Calu3 (cell line): ENCODE data around the gene DMRT1. TPM values are rescaled to one million over a fixed set of nuclear protein-coding genes. Genes with fewer than 3 reads are reported as not detected.

Experiments used
- BruUV-seq: library from RNA; stranded (reverse); fragments of 400-500 nt; replicated peaks from 2 replicates; lab custom pipeline; 2021; lab: Mats Ljungman, UMichigan
- CTCF ChIA-PET: fragments of 300-600 bp; sonication (Branson Sonifier 250); formaldehyde crosslinking; loops from one replicate; lab custom pipeline; 2022; ENCODE audit warnings: antibody characterized with exemption; lab: Charles Lee
- DNase-seq: peaks from one replicate; pipeline ENCODE4 v3.0.0; 2022
- H3K27ac Mint-ChIP-seq: one replicate; pipeline ENCODE4 v1.8.0; 2022; ENCODE audit warnings: mixed read lengths; ENCODE audit not compliant: unreplicated experiment
- H3K27me3 Mint-ChIP-seq: one replicate; pipeline ENCODE4 v1.8.0; 2022; ENCODE audit warnings: mixed read lengths; ENCODE audit not compliant: unreplicated experiment
- H3K36me3 Mint-ChIP-seq: one replicate; pipeline ENCODE4 v1.8.0; 2022; ENCODE audit warnings: mild to moderate bottlenecking, moderate library complexity, mixed read lengths; ENCODE audit not compliant: insufficient read depth, unreplicated experiment
- H3K4me1 Mint-ChIP-seq: one replicate; pipeline ENCODE4 v1.8.0; 2022; ENCODE audit warnings: mild to moderate bottlenecking, low read depth, mixed read lengths; ENCODE audit not compliant: unreplicated experiment
- H3K4me3 Mint-ChIP-seq: one replicate; pipeline ENCODE4 v1.8.0; 2022; ENCODE audit warnings: mild to moderate bottlenecking, low read depth, moderate library complexity, mixed read lengths; ENCODE audit not compliant: unreplicated experiment
- H3K9me3 Mint-ChIP-seq: one replicate; pipeline ENCODE4 v1.8.0; 2022; ENCODE audit warnings: low read depth, mixed read lengths; ENCODE audit not compliant: unreplicated experiment
- intact Hi-C: fragments of 100-400 bp; cut with micrococcal nuclease; formaldehyde crosslinking; loops from one replicate; pipeline ENCODE4 v1.10.0; 2022; ENCODE audit not compliant: unreplicated experiment
- total RNA-seq: library from RNA; stranded (reverse); gene quantifications from 2 replicates; pipeline ENCODE4 v1.2.3, GENCODE V29; 2022
- TF ChIP-seq, protein P1 (sequence below): fragments of 200-600 bp; IDR thresholded peaks from one replicate; pipeline ENCODE4 v1.8.0; 2022; ENCODE audit warnings: antibody characterized with exemption; ENCODE audit not compliant: unreplicated experiment

DMRT1 gene
- total RNA-seq, 1 experiment from 2014 or later = not detected

DNA sequence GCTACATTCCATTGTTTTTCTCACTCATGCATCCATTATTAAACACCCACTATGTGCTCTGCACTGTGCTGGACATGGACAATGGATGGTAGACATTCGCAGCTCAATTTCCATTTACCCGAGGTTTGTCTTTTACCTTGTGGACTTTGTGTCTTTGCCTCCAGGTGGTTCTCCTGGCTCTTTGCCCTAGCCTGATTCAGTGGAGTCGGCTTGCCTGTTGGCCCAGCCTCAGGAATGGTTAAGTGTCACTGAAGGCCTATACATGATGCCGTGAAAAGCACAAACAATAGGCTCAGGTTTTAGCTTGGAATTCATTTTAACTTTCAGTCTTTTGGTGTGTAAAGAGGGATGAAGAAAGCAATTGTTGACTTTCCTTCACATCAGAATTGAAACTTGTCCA lies 118.4 kb downstream of the DMRT1 start:
- no peak for DNase-seq
- Mint-ChIP-seq H3K36me3 (no peaks in the 10 kb centered on the region), H3K27me3 (peaks cover 34% of the 10 kb centered on the region), H3K4me1 (no peaks in the 10 kb centered on the region), H3K9me3 (no peaks in the 10 kb centered on the region), H3K4me3 (no peak overlapping the region), H3K27ac (no peak overlapping the region)
- BruUV-seq = no TSS peak
- CTCF ChIA-PET = no interaction called here
- intact Hi-C loops = no loop called here
- TF ChIP-seq, protein P1, sequence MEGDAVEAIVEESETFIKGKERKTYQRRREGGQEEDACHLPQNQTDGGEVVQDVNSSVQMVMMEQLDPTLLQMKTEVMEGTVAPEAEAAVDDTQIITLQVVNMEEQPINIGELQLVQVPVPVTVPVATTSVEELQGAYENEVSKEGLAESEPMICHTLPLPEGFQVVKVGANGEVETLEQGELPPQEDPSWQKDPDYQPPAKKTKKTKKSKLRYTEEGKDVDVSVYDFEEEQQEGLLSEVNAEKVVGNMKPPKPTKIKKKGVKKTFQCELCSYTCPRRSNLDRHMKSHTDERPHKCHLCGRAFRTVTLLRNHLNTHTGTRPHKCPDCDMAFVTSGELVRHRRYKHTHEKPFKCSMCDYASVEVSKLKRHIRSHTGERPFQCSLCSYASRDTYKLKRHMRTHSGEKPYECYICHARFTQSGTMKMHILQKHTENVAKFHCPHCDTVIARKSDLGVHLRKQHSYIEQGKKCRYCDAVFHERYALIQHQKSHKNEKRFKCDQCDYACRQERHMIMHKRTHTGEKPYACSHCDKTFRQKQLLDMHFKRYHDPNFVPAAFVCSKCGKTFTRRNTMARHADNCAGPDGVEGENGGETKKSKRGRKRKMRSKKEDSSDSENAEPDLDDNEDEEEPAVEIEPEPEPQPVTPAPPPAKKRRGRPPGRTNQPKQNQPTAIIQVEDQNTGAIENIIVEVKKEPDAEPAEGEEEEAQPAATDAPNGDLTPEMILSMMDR = no peak

DNA sequence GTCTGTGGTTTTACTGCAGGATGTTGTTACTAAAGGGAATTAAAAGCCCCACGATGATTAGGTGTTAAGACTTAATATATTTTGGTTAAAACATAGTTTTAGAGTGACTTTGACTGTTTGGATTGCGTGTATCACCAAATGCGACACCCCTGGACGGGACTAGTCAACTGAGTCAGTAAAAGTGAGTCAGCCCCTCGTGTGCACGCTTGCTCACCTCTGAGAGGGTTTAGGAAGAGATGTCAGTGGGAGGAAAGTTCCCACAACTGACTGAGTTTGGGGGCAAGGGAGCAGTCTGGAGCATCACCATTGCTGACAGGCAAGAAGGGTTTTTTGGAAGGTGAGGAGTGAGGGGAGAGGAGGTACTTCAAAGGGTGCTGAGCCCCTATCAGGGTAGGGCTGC lies 120.5 kb downstream of the DMRT1 start:
- no peaks in the 10 kb centered on the region for H3K4me1 Mint-ChIP-seq
- H3K9me3 Mint-ChIP-seq = no peaks in the 10 kb centered on the region
- H3K27ac Mint-ChIP-seq = no peak overlapping the region
- peaks cover 34% of the 10 kb centered on the region for H3K27me3 Mint-ChIP-seq
- no peaks in the 10 kb centered on the region for H3K36me3 Mint-ChIP-seq
- H3K4me3 Mint-ChIP-seq = no peak overlapping the region
- TF ChIP-seq, protein P1 = no peak
- no peak for DNase-seq
- intact Hi-C loops = no loop called here
- CTCF ChIA-PET = no interaction called here
- no TSS peak for BruUV-seq

DNA sequence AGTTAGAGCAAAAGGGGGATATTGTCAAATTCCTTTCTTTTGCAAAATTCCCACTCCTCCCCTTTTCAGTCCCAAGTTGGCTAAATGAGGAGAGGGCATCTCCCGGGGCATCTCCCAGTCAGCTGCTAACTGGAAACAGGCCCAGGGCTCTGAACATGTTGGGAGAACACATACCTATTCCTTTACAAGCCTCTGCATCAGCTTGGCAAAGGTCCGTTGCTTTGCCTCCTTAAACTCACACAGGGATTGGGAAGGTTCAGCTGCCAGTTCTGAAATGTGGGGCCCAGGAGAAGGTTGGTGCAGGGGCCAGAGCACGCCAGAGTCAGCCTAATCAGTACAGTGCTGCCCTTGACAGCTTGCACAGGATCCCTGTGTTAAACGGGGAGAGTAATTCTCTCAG lies 124.0 kb downstream of the DMRT1 start:
- Mint-ChIP-seq H3K27me3 (peaks cover 28% of the 10 kb centered on the region), H3K4me3 (no peak overlapping the region), H3K36me3 (no peaks in the 10 kb centered on the region), H3K4me1 (no peaks in the 10 kb centered on the region), H3K27ac (no peak overlapping the region), H3K9me3 (no peaks in the 10 kb centered on the region)
- no TSS peak for BruUV-seq
- intact Hi-C loops = no loop called here
- no peak for DNase-seq
- CTCF ChIA-PET = no interaction called here
- TF ChIP-seq, protein P1 = no peak

DNA sequence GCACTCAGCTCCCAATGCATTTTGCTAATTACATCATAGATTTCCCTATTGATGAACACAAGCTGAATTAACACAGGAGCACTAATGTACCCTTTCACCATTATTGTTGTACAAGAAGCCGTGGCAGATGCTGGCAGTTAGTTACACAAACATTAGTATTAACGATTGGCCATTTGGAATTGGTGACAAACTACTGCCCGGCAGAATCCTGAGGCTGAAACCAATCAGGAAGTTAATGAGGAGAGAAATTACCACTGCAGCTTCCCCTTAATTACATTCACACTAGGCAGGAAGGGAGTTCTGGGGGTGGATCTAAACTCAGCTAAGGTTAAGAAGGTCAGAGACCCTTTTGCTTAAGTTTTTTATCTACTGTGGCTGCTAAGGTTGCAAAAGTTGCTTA lies 125.4 kb downstream of the DMRT1 start:
- TF ChIP-seq, protein P1 = no peak
- no peaks in the 10 kb centered on the region for H3K4me1 Mint-ChIP-seq
- intact Hi-C loops = no loop called here
- no peak for DNase-seq
- no peaks in the 10 kb centered on the region for H3K9me3 Mint-ChIP-seq
- BruUV-seq = no TSS peak
- no peak overlapping the region for H3K27ac Mint-ChIP-seq
- no peak overlapping the region for H3K4me3 Mint-ChIP-seq
- H3K27me3 Mint-ChIP-seq = peaks cover 15% of the 10 kb centered on the region
- CTCF ChIA-PET = interaction anchor here (1.1 kb wide), 1 partner anchor 19 kb away, joined by 4 read pairs; no protein-coding TSS in a partner anchor
- H3K36me3 Mint-ChIP-seq = no peaks in the 10 kb centered on the region
